K562 (cell line): ENCODE results near the gene SGPL1. TPM values are rescaled to one million over a fixed set of nuclear protein-coding genes. Genes with fewer than 3 reads are reported as not detected.

Experiments
- ATF1 ChIP-seq, 2 experiments: fragments of 450-650 bp in 1 of 2; IDR thresholded peaks; 2 replicates each; pipeline ENCODE4 v1.6.1; 2016; ENCODE audit warnings: missing compliant biosample characterization in 1 of 2, missing genetic modification characterization in 1 of 2
- C11orf30 ChIP-seq: fragments of 450-650 bp; IDR thresholded peaks from 2 replicates; pipeline ENCODE4 v1.6.1; 2016; ENCODE audit warnings: low read depth, mild to moderate bottlenecking
- CSDE1 ChIP-seq, 2 experiments: fragments of 450-650 bp; IDR thresholded peaks; 2 replicates each; pipeline ENCODE4 v1.6.1; 2016; ENCODE audit warnings: mild to moderate bottlenecking in 1 of 2
- ESRRB ChIP-seq: fragments of 250-450 bp; sonication (Bioruptor Pico); IDR thresholded peaks from 2 replicates; pipeline ENCODE4 v1.5.0; 2020; ENCODE audit warnings: mild to moderate bottlenecking, moderate library complexity, borderline replicate concordance
- ETV5 ChIP-seq: sonication (generic); formaldehyde crosslinking; IDR thresholded peaks from 2 replicates; pipeline ENCODE4 v1.4.0; 2020; ENCODE audit warnings: low read depth, mild to moderate bottlenecking, missing genetic modification reagents
- EWSR1 ChIP-seq: fragments of 450-650 bp; IDR thresholded peaks from 2 replicates; pipeline ENCODE4 v1.6.1; 2018; ENCODE audit warnings: borderline replicate concordance, mild to moderate bottlenecking, low read depth, moderate library complexity; ENCODE audit not compliant: partially characterized antibody
- MEF2D ChIP-seq: conservative IDR thresholded peaks from 2 replicates; pipeline ENCODE4 v1.6.1; 2016; ENCODE audit warnings: low read depth, missing genetic modification characterization, missing compliant biosample characterization
- PRMT5 ChIP-seq: sonication (generic); formaldehyde crosslinking; IDR thresholded peaks from 2 replicates; pipeline ENCODE4 v1.5.0; 2020; ENCODE audit warnings: missing genetic modification reagents
- RBM39 ChIP-seq: fragments of 200-400 bp; formaldehyde crosslinking; optimal IDR thresholded peaks from 2 replicates; pipeline ENCODE3; 2018; ENCODE audit warnings: low read depth, low read length
- REST ChIP-seq, 2 experiments: fragments of 450-650 bp; formaldehyde crosslinking in 1 of 2; IDR thresholded peaks; 2 replicates each; pipeline versions ENCODE4 v1.4.0 to v1.6.1; 2014 to 2020; ENCODE audit warnings: mild to moderate bottlenecking in 2 of 2, borderline replicate concordance in 1 of 2, low read depth in 1 of 2
- ZBTB34 ChIP-seq: fragments of 250-450 bp; sonication (Bioruptor Pico); IDR thresholded peaks from 2 replicates; pipeline ENCODE4 v1.8.0; 2021; ENCODE audit warnings: mild to moderate bottlenecking, moderate library complexity
- ZNF436 ChIP-seq: fragments of 250-450, 450-650 bp; sonication (Bioruptor Pico); formaldehyde crosslinking; IDR thresholded peaks from 2 replicates; pipeline ENCODE4 v1.7.0; 2020; ENCODE audit warnings: mild to moderate bottlenecking
- ZNF655 ChIP-seq: fragments of 250-450 bp; sonication (Bioruptor Pico); IDR thresholded peaks from 2 replicates; pipeline ENCODE4 v1.5.0; 2021
- ZNF740 ChIP-seq, 3 experiments: fragments of 200-800 bp in 1 of 3; sonication (Bioruptor generic) in 1 of 3; sonication (generic) in 1 of 3; formaldehyde crosslinking in 1 of 3; IDR thresholded peaks; 2 replicates each; pipeline versions ENCODE4 v1.6.1 to v1.8.0; 2016 to 2022; ENCODE audit warnings: mild to moderate bottlenecking in 2 of 3, missing compliant biosample characterization in 2 of 3, missing genetic modification characterization in 2 of 3, missing genetic modification reagents in 1 of 3
- polyA plus RNA-seq, 8 experiments: library from polyadenylated mRNA; depleted of rRNA in 4 of 8; stranded (reverse) in 5 of 8; unstranded in 3 of 8; fragments of >200 nt; fragmentation: Nextera tagmentation in 2 of 8; fragmentation: Illumina TruSeq in 1 of 8; extraction: Ambion mirVana in 2 of 8; extraction: Trizol in 1 of 8; gene quantifications; 2 replicates each; pipeline versions ENCODE4 v1.2.1 to v1.2.3, GENCODE V29; 2011 to 2014; ENCODE audit warnings: inconsistent platforms in 1 of 8, missing spikeins in 1 of 8
- total RNA-seq, 7 experiments: library from RNA; depleted of rRNA in 6 of 7; stranded (reverse); fragments of >200 nt in 6 of 7; fragmentation: Illumina TruSeq in 2 of 7; extraction: Trizol in 2 of 7; gene quantifications; 2 replicates each; pipeline versions ENCODE4 v1.2.1 to v1.2.3, GENCODE V29; 2011 to 2021; ENCODE audit warnings: low replicate concordance in 1 of 7

The SGPL1 gene
- total and polyA plus RNA-seq, 9 of the 15 experiments (the other 6 are each of a cell fraction or from before 2014, with no cell fraction given), result 6.0 to 18.0 (median 8.7) TPM

- TF ChIP-seq REST (IDR thresholded peaks at IDR 0.05; ENCODE audit: borderline replicate concordance) (peak; percentile 74; the same call in 1 of the 2 replicates), REST (CRISPR knock-in tag; IDR thresholded peaks at IDR 0.05; ENCODE audit: low read depth) (no peak), EWSR1 (no peak), ZBTB34 (CRISPR knock-in tag) (no peak), MEF2D (tag) (no peak), C11orf30 (no peak), ETV5 (CRISPR knock-in tag) (no peak), ZNF436 (CRISPR knock-in tag) (no peak), ZNF655 (CRISPR knock-in tag) (no peak), ESRRB (CRISPR knock-in tag) (no peak), PRMT5 (CRISPR knock-in tag) (no peak), CSDE1 (IDR thresholded peaks at IDR 0.05) (no peak), ZNF740 (CRISPR knock-in tag; IDR thresholded peaks at IDR 0.05) (0 out of 2 replicates have a peak, but pooled peaks have one; percentile 11), ZNF740 (tag; IDR thresholded peaks at IDR 0.05) (no peak), RBM39 (no peak), ATF1 (CRISPR knock-in tag; IDR thresholded peaks at IDR 0.05) (no peak), ATF1 (tag; IDR thresholded peaks at IDR 0.05) (peak; percentile 53; the same call in 1 of the 2 replicates)
Observed at GRCh38 chr10:70925377-70926225, 109.9 kb downstream of the SGPL1 start (continued).
